Activated CD4-positive, CD25-positive, alpha-beta regulatory T cell (primary cell): Measurements from ENCODE around the gene PROM1.

ENCODE experiments used
- DNase-seq, 4 experiments: peaks; one replicate each; lab custom pipeline; 2025; lab: John Stamatoyannopoulos, UW

The PROM1 gene

DNA sequence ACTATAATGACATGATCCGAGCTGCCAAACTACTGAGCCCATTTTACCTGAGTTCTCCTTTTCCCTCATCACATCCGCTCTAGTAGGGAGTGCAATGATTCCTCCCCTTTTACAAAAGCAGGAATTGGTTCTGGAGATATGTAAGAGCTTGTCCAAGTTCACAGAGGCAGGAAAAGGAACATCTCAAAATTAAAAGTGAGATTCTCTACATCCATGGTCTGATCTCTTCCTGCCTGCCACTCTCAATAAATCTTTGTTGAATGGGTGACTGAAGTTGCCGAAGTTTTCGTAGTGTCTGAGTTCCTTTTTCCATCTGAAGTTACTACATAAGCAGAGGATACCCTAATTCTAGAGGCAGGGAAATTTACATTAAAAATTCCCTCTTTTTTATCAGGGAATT lies 145.2 kb downstream of the PROM1 start, which contains the start of gene FGFBP1:
Gene FGFBP1, minus strand, starts transcription at position 101 of the 400 bp plus-strand sequence. CDS start 2,108 bp downstream, outside the sequence.
- no peak for DNase-seq

DNA sequence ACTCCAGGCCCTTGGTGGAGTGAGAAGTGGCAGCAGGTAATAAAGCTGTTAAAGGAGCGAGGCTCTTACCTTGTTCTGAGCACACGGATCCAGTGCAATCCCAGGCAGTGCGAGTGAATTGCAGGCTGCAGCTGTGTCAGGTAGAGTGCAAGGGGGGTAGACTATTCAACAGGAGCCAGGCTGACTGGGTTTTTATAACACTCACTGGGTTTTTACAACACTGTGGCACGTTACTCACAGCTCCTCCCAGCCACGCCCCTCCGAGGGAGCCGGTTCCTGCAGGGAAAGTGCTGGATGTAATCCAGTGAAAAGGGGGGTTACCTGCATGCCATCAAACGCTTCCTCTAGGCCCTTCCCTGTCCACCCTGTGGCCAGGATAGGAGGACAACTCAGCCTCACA lies 145.6 kb downstream of the PROM1 start:
- DNase-seq, result no peak

DNA sequence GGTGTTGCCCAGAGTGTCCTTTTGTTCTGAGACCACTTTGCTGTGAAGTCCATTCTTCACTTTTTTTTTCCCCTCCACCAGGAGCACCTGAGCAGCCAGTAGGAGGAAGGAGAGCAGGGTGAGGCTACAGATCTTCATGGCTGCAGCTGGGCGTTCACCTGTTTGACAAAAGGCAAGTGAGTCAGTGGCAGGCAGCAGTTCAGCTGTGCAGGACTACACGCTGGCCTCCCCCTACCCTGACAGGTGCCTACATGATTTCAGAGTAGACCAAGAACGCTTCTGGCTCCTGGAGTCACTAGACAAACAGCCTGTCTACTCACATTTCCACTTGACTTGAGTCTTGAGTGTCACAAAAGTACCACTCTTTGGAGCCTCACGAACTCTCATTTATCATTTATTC lies 147.3 kb downstream of the PROM1 start:
- no peak for DNase-seq

DNA sequence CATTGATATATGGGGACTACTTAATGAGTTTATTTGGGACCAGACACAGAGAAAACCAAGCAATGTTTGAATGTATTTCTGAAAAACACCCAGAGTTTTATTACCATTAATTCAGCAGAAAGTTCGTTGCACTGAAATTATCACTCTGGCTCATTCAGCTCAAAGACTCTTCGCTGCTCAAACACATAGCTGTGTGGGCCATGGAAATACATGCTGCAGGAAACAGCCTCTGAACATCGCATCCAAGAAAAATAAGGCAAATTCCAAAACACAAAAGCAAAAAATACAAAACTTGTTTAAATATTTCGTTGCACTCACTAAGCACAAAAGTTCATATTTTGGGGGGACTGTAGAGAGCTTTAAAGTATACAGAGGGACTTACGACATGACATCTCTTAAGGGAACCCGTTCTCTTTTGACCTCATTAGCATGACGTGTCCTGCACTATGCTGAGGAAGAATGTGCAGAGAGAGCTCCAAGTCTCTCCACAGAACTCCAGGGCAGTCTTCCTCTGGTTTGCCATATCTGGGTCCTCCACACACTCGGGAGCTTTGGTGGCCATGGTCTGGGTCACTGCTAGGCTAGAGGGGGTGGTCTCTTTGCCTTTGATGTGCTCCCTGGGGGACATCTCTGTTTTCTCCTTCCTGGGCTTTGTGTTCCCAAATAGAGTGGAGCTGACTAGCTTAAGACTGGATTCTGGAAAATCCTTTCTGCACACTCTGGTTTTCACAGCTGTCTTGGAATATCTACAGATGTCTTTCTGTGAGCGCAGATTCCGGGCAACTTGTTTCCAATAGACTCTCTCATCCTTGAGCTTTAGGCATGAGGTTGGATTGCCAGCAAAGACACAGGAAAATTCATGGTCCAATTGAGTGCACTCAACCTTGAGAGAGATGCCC lies 148.1 kb downstream of the PROM1 start:
- no peak for DNase-seq

DNA sequence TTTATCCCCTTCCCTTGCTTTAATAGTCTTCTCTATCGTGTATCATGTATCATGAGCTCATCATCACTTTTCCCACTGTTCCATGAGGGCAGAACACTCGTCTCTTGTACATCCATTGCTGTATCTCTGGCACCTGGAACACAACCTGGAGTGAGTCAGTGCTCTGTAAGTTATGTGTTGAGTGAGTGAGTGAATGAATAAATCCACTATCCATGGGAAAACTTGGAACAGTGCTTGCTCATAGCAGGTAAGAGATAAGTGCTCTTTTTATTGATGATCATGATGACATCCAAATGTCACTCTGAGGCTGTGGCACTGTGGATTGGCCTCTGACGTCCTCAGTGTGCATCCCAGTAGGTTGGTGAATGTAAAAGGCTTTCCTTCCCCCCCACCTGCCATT lies 149.6 kb downstream of the PROM1 start:
- no peak for DNase-seq

DNA sequence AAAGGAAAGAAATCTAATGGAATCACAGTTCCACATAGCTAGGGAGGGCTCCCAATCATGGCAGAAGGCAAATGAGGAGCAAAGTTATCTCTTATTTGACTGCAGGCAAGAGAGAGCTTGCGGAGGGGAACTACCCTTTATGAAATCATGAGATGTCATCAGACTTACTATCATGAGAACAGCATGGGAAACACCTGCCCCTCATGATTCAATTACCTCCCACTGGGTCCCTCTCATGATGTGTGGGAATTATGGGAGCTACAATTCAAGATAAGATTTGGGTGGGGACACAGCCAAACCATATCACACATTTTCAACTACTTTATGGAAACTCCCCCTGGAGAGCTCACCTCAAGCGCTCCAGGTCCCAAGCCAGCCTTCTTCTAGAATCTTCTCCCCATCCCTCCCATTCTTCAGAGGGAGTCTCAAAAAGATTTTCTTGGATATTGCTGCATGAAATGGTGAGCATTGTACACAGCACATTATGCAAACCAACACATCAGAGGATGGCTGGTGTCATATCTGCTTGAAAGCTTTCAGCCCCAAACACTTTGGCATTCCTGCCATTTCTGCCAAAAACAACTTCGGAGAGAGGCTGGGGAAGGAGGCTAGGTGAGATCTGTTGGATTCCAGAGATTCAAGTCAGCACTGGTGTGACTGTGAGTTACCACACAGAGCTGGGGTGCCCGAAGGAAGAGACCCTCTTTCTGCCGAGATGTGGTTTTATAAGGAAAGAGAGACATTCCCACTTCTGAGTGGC lies 152.2 kb downstream of the PROM1 start:
- DNase-seq, result no peak

DNA sequence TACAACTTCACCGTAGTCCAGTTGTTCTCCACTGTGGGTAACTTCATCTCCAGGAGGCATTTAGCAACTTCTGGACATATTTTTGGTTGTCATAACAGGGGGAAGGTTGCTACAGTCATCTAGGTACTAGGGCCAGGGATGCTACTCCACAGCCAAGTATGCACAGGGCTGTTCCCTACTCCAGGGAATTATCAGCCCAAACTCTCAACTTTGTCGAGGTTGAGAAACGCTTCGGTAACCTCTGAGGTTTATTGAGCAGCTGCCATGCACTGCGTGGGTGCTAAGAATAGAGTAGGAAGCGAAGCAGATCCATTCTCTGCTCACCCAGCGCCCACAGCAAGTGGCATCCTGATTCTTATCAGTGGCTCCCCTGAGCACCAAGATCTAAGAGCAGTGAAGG lies 153.5 kb downstream of the PROM1 start:
- DNase-seq, result no peak

DNA sequence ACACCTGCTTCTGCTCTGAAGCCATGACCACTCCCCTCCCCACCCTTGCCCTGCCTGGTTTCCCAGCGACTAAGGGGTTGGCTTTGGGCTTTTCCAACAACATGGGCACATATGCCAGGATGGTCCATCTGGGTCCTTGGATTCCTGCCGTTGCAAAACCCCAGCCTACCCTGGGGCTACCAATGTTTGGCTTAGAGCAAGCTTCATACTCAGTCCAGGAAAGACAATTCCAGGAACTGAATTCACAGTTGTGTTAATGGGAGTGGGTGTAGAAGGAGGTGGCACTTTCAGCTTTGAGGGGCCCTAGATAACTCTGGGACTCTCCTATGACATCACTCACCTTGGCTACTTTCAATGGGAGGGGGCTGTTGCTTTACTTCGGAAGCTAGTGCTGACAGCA lies 154.3 kb downstream of the PROM1 start:
- no peak for DNase-seq

DNA sequence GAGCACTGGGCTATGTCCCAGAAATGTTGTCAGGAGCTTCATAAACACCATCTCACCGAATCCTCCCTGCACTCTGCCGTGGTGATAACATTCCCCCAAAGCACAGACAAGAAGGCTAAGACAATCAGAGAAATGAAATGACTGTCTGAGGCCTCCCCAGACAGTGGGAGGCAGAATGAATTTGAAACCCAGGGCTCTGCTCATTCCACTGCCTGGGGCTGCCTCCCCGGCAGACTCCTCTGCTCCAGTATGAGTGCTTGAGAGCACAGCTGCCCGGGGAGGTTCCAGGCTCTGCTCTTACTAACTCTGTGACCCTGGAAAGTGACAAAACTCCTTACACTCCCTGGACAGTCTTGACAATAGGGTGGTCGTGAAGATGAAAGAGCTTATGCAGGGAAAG lies 154.9 kb downstream of the PROM1 start:
- no peak for DNase-seq

DNA sequence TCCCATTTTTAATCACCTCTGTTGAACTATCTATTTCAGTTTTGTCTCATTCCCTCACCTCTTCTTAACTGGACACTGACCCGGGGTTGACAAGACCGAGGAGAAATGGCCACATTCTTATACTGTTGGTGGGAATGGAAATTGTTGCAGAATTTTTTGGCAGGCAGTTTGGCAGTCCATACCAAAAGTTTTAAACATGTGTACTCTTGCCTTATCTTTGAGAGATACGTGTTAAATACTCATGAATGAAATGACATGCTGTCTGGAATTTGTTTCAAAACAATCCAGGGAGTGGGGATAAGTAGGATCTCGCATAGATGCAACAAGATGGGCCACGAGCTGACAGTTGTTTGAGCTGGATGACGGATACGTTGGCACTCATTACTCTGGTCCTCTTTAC lies 157.3 kb downstream of the PROM1 start:
- DNase-seq, result no peak

DNA sequence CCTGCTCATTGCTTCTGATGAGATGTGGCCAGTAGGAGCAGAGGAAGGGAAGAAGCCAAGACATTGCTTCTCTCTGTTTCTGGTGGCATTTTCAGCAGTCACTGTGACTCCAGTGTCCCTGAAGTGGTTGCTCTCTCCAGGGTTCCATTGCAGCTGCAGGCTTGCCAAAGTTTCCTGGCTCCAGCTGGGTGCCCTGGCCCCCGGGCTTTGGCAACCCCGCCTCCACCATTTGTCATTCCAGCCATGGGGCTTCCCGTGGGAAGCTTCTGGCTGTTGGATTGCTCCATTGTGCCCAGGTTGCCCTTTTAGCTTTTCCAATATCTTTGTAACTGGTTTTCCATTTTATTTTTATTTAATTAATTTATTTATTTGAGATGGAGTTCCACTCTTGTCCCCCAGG lies 158.0 kb downstream of the PROM1 start:
- DNase-seq, result no peak

DNA sequence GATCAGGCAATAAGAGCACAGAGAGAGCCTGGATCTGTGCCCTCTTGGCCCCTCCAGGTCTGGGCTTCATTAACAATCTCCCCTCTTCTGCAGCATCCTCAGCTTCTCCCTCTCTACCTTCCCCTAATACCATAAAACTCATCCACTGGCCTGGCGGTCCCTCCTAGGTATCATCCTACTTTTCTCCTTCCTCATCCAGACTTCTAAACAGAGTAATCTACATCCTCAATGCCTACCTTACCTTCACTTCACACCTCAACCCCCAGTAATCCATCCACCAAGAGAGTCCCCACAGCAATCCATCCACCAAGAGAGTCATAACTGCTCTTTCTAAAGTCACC lies 162.3 kb downstream of the PROM1 start:
- no peak for DNase-seq

DNA sequence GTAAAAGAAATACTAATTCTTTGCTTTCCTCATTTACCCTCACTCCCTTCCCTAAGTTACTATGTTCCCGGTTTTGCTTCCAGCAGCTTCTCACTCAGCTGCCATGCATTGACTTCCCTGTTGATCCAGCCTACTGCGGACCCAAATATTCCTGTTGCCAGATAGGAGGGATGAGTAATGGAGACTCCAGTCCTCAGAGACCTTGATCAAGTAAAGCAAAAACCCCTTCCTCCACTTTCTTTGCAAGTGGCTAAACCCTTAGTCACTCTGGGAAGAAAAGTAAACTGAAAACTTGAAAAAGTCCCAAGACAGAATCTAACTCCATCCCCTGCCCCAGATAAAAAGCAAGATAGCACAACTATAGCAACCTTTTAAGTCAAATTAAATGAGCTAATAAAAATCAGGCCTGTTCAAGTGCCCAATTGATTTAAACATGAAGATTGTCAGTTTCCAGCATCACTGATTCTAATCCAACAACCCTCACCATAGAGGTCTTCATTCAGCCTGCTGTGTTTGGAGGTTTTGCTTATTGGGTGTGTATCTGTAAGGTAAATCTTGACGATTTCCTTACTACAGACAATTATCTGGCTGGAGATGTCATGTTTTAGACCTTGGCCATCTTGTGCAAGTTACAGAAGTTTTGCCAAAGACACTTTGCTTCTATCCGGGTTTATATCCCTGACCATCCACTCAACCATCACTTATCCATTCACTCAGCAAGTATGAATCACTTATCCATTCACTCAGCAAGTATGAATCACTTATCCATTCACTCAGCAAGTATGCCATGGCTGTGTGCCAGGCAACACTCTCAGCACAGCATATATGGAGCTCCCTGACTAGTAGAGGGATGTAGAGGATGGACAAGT lies 162.9 kb downstream of the PROM1 start:
- no peak for DNase-seq

DNA sequence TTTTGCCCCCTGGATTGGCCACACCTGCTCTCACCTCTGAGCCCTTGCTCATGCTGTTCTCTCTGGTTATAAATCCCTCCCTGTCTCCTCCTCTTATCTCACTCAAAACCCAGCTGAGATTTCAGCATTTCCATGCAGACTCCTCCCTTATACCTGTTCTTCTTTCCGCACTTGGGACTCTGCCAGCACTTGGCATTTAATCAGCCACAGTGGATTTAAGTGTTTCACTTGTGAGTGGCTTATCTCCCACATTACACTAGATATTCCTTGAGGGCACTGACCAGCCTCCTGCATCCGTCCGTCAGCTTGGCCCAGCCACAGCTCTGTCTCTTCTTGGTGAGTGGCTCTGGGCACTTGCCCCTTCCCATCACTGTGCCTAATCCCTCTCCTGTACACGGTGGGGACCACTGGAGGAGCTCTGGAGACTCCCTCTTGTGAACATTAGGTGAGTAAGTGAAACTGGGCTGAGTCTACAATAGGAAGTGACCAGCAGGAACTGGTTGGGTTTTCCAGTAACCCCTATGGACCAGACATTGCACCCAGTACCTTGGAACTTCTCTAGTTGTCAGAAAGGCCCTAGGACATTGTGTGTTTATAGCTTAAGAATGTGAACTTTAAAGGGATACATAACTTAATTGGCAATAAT lies 165.2 kb downstream of the PROM1 start:
- DNase-seq, result no peak
